ENCODE data around the gene PLCB3. TPM values are rescaled to one million over a fixed set of nuclear protein-coding genes. Genes with fewer than 3 reads are reported as not detected.
A peak's percentile ranks its signal among the peaks of the same experiment; 100 is the strongest.

The PLCB3 gene
- polyA plus RNA-seq, 1 experiment, result 30.2 TPM

GRCh38 chr11:64225608-64226506, 25.5 kb upstream of the PLCB3 start, which contains the start of the genes NUDT22 and TRPT1:
TSS of gene NUDT22 (plus strand) at chr11:64226274. CDS start at chr11:64226653, 379 bp downstream.
TSS of gene TRPT1 (minus strand) at chr11:64226186. CDS start at chr11:64225860, 326 bp downstream.
- ChIA-PET CTCF (interaction anchor here (0.8 to 2.6 kb wide), 10 partner anchors 10 to 92 kb away, joined by 3 to 6 read pairs (median 4); partner anchors contain the start of genes CATSPERZ, PLCB3, PRDX5 and TRMT112), POLR2A (interaction anchor here (0.7 to 1.0 kb wide), 2 partner anchors 16 to 92 kb away, joined by 3 to 5 read pairs; partner anchors contain the start of gene PRDX5)
- H3K36me3 ChIP-seq (ENCODE audit: control insufficient read depth, insufficient read depth, low read length), result peaks cover 11% of the 10 kb centered on the region

DNA sequence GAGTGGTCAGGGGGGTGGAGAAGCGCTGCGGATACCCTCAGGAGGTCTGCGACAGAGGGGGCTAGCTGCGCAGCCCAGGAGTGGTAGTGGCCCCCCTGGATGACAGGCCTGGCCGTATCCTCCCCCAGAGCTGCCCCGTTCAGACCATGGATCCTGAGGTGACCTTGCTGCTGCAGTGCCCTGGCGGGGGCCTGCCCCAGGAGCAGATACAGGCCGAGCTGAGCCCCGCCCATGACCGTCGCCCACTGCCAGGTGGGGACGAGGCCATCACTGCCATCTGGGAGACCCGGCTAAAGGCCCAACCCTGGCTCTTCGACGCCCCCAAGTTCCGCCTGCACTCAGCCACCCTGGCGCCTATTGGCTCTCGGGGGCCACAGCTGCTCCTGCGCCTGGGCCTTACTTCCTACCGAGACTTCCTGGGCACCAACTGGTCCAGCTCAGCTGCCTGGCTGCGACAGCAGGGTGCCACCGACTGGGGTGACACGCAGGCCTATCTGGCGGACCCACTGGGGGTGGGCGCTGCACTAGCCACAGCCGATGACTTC, 24.8 kb upstream of the PLCB3 start:
- Histone ChIP-seq H3K27me3 (ENCODE audit: control insufficient read depth, insufficient read depth, low read length) (no peaks in the 10 kb centered on the region), H3K36me3 (ENCODE audit: control insufficient read depth, insufficient read depth, low read length) (peaks cover 11% of the 10 kb centered on the region), H3K4me3 (ENCODE audit: low read depth, low read length) (peak overlapping the region; percentile 69)
- DNase-seq (ENCODE audit: low read depth), result no peak
- CTCF ChIA-PET, result interaction anchor here (0.8 to 2.0 kb wide), 10 partner anchors 9 to 91 kb away, joined by 3 to 9 read pairs (median 4); partner anchors contain the start of genes CATSPERZ, PLCB3, PRDX5 and TRMT112
- TF ChIP-seq, protein P1, sequence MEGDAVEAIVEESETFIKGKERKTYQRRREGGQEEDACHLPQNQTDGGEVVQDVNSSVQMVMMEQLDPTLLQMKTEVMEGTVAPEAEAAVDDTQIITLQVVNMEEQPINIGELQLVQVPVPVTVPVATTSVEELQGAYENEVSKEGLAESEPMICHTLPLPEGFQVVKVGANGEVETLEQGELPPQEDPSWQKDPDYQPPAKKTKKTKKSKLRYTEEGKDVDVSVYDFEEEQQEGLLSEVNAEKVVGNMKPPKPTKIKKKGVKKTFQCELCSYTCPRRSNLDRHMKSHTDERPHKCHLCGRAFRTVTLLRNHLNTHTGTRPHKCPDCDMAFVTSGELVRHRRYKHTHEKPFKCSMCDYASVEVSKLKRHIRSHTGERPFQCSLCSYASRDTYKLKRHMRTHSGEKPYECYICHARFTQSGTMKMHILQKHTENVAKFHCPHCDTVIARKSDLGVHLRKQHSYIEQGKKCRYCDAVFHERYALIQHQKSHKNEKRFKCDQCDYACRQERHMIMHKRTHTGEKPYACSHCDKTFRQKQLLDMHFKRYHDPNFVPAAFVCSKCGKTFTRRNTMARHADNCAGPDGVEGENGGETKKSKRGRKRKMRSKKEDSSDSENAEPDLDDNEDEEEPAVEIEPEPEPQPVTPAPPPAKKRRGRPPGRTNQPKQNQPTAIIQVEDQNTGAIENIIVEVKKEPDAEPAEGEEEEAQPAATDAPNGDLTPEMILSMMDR (IDR thresholded peaks at IDR 0.05; ENCODE audit: insufficient read depth, low read depth, low read length), result no peak
- POLR2A ChIA-PET, result interaction anchor here (1.0 kb wide), 1 partner anchor 15 kb away, joined by 5 read pairs; no protein-coding TSS in a partner anchor

More at GRCh38 chr11:64225608-64226506, 25.5 kb upstream of the PLCB3 start, which contains the start of the genes NUDT22 and TRPT1:
- Histone ChIP-seq H3K27me3 (ENCODE audit: control insufficient read depth, insufficient read depth, low read length) (no peaks in the 10 kb centered on the region), H3K4me3 (ENCODE audit: low read depth, low read length) (peak within 1 kb of the TSS; percentile 69)
- TF ChIP-seq, protein P1 (IDR thresholded peaks at IDR 0.05; ENCODE audit: insufficient read depth, low read depth, low read length), result peak; percentile 42
- no peak for DNase-seq (ENCODE audit: low read depth)

DNA sequence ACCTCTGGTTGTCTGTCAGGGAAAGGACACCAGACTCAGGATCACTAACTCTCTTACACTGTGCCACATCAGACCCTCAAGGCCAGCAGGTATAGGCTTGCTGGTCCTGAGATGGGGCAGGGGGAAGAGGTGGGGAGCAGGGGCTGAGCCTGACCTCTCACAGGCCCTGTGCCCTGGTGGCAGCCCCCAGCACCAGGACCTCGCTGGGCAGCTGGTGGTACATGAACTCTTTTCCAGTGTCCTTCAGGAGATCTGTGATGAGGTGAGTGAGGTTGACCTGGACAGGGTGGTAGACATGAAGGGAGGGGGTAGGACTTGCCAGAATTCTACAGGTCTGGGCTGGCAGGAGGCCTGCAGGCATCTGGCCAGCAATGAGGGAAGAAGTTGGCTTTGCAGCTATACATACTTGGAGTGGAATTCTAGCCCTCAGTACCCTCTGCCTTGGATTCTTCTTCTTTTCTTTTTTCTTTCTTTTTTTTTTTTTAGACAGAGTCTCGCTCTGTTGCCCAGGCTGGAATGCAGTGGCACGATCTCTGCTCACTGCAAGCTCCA, 23.8 kb upstream of the PLCB3 start:
- DNase-seq (ENCODE audit: low read depth), result no peak
- CTCF ChIA-PET, result interaction anchor here (0.9 to 2.0 kb wide), 5 partner anchors 10 to 77 kb away, joined by 3 to 9 read pairs (median 4); partner anchors contain the start of gene CATSPERZ
- POLR2A ChIA-PET, result no interaction called here
- H3K36me3 ChIP-seq (ENCODE audit: control insufficient read depth, insufficient read depth, low read length), result peaks cover 11% of the 10 kb centered on the region
- H3K27me3 ChIP-seq (ENCODE audit: control insufficient read depth, insufficient read depth, low read length), result no peaks in the 10 kb centered on the region
- TF ChIP-seq, protein P1 (IDR thresholded peaks at IDR 0.05; ENCODE audit: insufficient read depth, low read depth, low read length), result no peak
- H3K4me3 ChIP-seq (ENCODE audit: low read depth, low read length), result peak overlapping the region; percentile 69

GRCh38 chr11:64229090-64229743, 22.1 kb upstream of the PLCB3 start:
- Histone ChIP-seq H3K36me3 (ENCODE audit: control insufficient read depth, insufficient read depth, low read length) (peaks cover 3% of the 10 kb centered on the region; the same call in 1 of the 2 replicates), H3K4me3 (ENCODE audit: low read depth, low read length) (no peak overlapping the region), H3K27me3 (ENCODE audit: control insufficient read depth, insufficient read depth, low read length) (no peaks in the 10 kb centered on the region)
- TF ChIP-seq, protein P1 (IDR thresholded peaks at IDR 0.05; ENCODE audit: insufficient read depth, low read depth, low read length), result no peak
- DNase-seq (ENCODE audit: low read depth), result no peak
- ChIA-PET CTCF (interaction anchor here (1.1 kb wide), 1 partner anchor 25 kb away, joined by 4 read pairs; no protein-coding TSS in a partner anchor), POLR2A (interaction anchor here (0.7 to 1.0 kb wide), 2 partner anchors 12 to 512 kb away, joined by 4 to 8 read pairs; no protein-coding TSS in a partner anchor)
